Vagina (tissue), 2 donors: Measurements from ENCODE around the gene MEX3B. TPM values are rescaled to one million over a fixed set of nuclear protein-coding genes. Genes with fewer than 3 reads are reported as not detected.

Source experiments
- DNase-seq, 2 donors: peaks; one replicate each; pipeline ENCODE4 v3.0.0-alpha.2; 2017; ENCODE audit errors: extremely low spot score in 2 of 2
- H3K27ac ChIP-seq: fragments of 200-600 bp; sonication (generic); one replicate; pipeline ENCODE4 v1.5.1; 2019
- H3K27me3 ChIP-seq: fragments of 200-600 bp; sonication (generic); one replicate; pipeline ENCODE4 v1.5.1; 2019
- H3K36me3 ChIP-seq, 2 donors: fragments of 200-600 bp; sonication (generic); one replicate each; pipeline ENCODE4 v1.5.1; 2017 to 2019
- H3K4me1 ChIP-seq: fragments of 200-600 bp; sonication (generic); one replicate; pipeline ENCODE4 v1.5.1; 2019
- H3K4me3 ChIP-seq, 2 donors: fragments of 200-600 bp; sonication (generic); 1 replicate in 1 of 2; 2 replicates in 1 of 2; pipeline ENCODE4 v1.5.1; 2016 to 2019
- H3K9me3 ChIP-seq: fragments of 200-600 bp; sonication (generic); one replicate; pipeline ENCODE4 v1.5.1; 2019
- CTCF ChIP-seq, 3 experiments: fragments of 450-650 bp in 2 of 3; fragments of 200-600 bp in 1 of 3; sonication (generic) in 1 of 3; IDR thresholded peaks; one replicate each; pipeline ENCODE4 v1.5.1; 2017 to 2019; ENCODE audit warnings: antibody characterized with exemption in 3 of 3, mild to moderate bottlenecking in 2 of 3, moderate library complexity in 2 of 3
- POLR2A ChIP-seq, 2 donors: fragments of 450-650 bp; IDR thresholded peaks; one replicate each; pipeline ENCODE4 v1.6.1; 2017; ENCODE audit warnings: antibody characterized with exemption in 2 of 2, mild to moderate bottlenecking in 2 of 2, moderate library complexity in 2 of 2
- POLR2AphosphoS5 ChIP-seq, 2 donors: sonication (generic); formaldehyde crosslinking; IDR thresholded peaks; one replicate each; pipeline ENCODE4 v1.9.0; 2017; ENCODE audit warnings: antibody characterized with exemption in 2 of 2, mild to moderate bottlenecking in 2 of 2, low read depth in 1 of 2; ENCODE audit not compliant: insufficient read depth in 1 of 2
- intact Hi-C: fragments of 100-400 bp; cut with DNase I; formaldehyde crosslinking; loops from one replicate; pipeline ENCODE4 v1.15.1; 2023
- total RNA-seq: library from RNA; depleted of rRNA; stranded (reverse); fragments of >200 nt; gene quantifications from one replicate; pipeline ENCODE4 v1.2.3, GENCODE V29; 2016

The MEX3B gene
- total RNA-seq, 1 donor from 2014 or later = 5.2 TPM

GRCh38 chr15:82086243-82086995 lies 40.6 kb upstream of the MEX3B start:
- TF ChIP-seq CTCF (IDR thresholded peaks at IDR 0.05) (no peak), POLR2A (IDR thresholded peaks at IDR 0.05) (no peak), POLR2AphosphoS5 (IDR thresholded peaks at IDR 0.05; ENCODE audit: insufficient read depth in 1 of 2, low read depth in 1 of 2) (no peak)
- Histone ChIP-seq H3K27me3 (no peaks in the 10 kb centered on the region), H3K9me3 (no peaks in the 10 kb centered on the region), H3K4me1 (no peaks in the 10 kb centered on the region), H3K36me3 (no peaks in the 10 kb centered on the region), H3K4me3 (no peak overlapping the region), H3K27ac (no peak overlapping the region)
- no peak for DNase-seq
- intact Hi-C loops = no loop called here

- Histone ChIP-seq H3K4me1 (no peaks in the 10 kb centered on the region), H3K4me3 (no peak overlapping the region), H3K36me3 (no peaks in the 10 kb centered on the region), H3K9me3 (no peaks in the 10 kb centered on the region), H3K27me3 (no peaks in the 10 kb centered on the region), H3K27ac (peak overlapping the region; percentile 11)
- no peak for DNase-seq
- TF ChIP-seq POLR2AphosphoS5 (IDR thresholded peaks at IDR 0.05; ENCODE audit: insufficient read depth in 1 of 2, low read depth in 1 of 2) (no peak), CTCF (IDR thresholded peaks at IDR 0.05) (no peak), POLR2A (IDR thresholded peaks at IDR 0.05) (no peak)
- intact Hi-C loops = no loop called here
These were observed 36.3 kb upstream of the MEX3B start for GRCh38 chr15:82081914-82082762.

- H3K9me3 ChIP-seq = no peaks in the 10 kb centered on the region
- H3K4me1 ChIP-seq = no peaks in the 10 kb centered on the region
- no peak overlapping the region for H3K27ac ChIP-seq
- H3K36me3 ChIP-seq = no peaks in the 10 kb centered on the region
- no peak for DNase-seq
- no peak overlapping the region for H3K4me3 ChIP-seq
- H3K27me3 ChIP-seq = no peaks in the 10 kb centered on the region
- intact Hi-C loops = no loop called here
- TF ChIP-seq POLR2A (IDR thresholded peaks at IDR 0.05) (no peak), CTCF (IDR thresholded peaks at IDR 0.05) (no peak), POLR2AphosphoS5 (IDR thresholded peaks at IDR 0.05; ENCODE audit: insufficient read depth in 1 of 2, low read depth in 1 of 2) (no peak)
These were observed 35.0 kb upstream of the MEX3B start for GRCh38 chr15:82080774-82081173.

GRCh38 chr15:82079736-82080135 lies 33.9 kb upstream of the MEX3B start:
- no peaks in the 10 kb centered on the region for H3K36me3 ChIP-seq
- intact Hi-C loops = no loop called here
- DNase-seq = no peak
- no peak for TF ChIP-seq CTCF (IDR thresholded peaks at IDR 0.05)
- TF ChIP-seq POLR2A (IDR thresholded peaks at IDR 0.05) = no peak
- TF ChIP-seq POLR2AphosphoS5 (IDR thresholded peaks at IDR 0.05; ENCODE audit: insufficient read depth in 1 of 2, low read depth in 1 of 2) = no peak
- no peaks in the 10 kb centered on the region for H3K4me1 ChIP-seq
- no peak overlapping the region for H3K4me3 ChIP-seq
- H3K9me3 ChIP-seq = no peaks in the 10 kb centered on the region
- no peaks in the 10 kb centered on the region for H3K27me3 ChIP-seq
- H3K27ac ChIP-seq = no peak overlapping the region

- H3K4me3 ChIP-seq = no peak overlapping the region
- H3K36me3 ChIP-seq = no peaks in the 10 kb centered on the region
- intact Hi-C loops = no loop called here
- TF ChIP-seq POLR2A (IDR thresholded peaks at IDR 0.05) (no peak), POLR2AphosphoS5 (IDR thresholded peaks at IDR 0.05; ENCODE audit: insufficient read depth in 1 of 2, low read depth in 1 of 2) (no peak), CTCF (IDR thresholded peaks at IDR 0.05) (no peak)
- H3K27me3 ChIP-seq = no peaks in the 10 kb centered on the region
- no peaks in the 10 kb centered on the region for H3K4me1 ChIP-seq
- DNase-seq = no peak
- H3K9me3 ChIP-seq = no peaks in the 10 kb centered on the region
- no peak overlapping the region for H3K27ac ChIP-seq
These were observed 28.8 kb upstream of the MEX3B start for GRCh38 chr15:82074610-82075009.
